GM12865 (cell line): ENCODE measurements around the gene FOXI1.
A peak's percentile ranks its signal among the peaks of the same experiment; 100 is the strongest.

Source experiments
- DNase-seq: peaks from one replicate; pipeline ENCODE4 v3.0.0; 2010; ENCODE audit warnings: low read depth
- H3K4me3 ChIP-seq: 2 replicates; pipeline ENCODE4 v1.5.1; 2011; ENCODE audit warnings: mild to moderate bottlenecking, low read depth, low read length, control low read depth
- TF ChIP-seq, protein P1 (sequence below): IDR thresholded peaks from 2 replicates; pipeline ENCODE4 v1.5.1; 2011; ENCODE audit warnings: low read length, control low read depth, low read depth, inconsistent platforms; ENCODE audit not compliant: insufficient read depth; ENCODE audit errors: missing control alignments

Gene FOXI1

DNA sequence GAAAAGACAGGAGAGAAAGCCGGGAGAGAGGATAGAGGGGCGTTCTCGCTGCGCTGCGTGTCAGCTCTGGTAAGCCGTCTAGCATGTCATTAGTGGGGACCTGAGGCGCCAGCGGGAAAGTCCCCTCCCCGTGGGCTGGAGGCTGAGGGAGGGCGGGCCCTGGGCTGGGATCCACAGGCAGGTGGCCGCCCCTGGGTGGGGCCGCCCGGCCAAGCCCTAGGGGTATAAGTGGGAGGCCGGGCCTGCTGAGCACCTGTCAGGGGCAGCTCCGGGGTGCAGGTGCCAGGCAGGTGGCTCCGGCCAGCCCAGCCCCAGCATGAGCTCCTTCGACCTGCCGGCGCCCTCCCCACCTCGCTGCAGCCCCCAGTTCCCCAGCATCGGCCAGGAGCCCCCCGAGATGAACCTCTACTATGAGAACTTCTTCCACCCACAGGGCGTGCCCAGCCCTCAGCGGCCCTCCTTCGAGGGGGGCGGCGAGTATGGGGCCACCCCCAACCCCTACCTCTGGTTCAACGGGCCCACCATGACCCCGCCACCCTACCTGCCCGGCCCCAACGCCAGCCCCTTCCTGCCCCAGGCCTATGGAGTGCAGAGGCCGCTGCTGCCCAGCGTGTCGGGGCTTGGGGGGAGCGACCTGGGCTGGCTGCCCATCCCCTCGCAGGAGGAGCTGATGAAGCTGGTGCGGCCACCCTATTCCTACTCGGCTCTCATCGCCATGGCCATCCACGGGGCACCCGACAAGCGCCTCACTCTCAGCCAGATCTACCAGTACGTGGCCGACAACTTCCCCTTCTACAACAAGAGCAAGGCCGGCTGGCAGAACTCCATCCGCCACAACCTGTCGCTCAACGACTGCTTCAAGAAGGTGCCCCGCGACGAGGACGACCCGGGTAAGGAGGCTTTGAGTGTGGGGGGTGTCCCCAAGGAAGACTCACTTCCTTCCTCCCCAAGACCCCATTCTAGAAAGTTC, at the start of gene FOXI1:
Gene FOXI1 (plus strand): TSS at position 256 of the 970 bp plus-strand sequence. CDS start 61 bp downstream, at position 317.
- H3K4me3 ChIP-seq, result no peak within 1 kb of the TSS
- TF ChIP-seq, protein P1, sequence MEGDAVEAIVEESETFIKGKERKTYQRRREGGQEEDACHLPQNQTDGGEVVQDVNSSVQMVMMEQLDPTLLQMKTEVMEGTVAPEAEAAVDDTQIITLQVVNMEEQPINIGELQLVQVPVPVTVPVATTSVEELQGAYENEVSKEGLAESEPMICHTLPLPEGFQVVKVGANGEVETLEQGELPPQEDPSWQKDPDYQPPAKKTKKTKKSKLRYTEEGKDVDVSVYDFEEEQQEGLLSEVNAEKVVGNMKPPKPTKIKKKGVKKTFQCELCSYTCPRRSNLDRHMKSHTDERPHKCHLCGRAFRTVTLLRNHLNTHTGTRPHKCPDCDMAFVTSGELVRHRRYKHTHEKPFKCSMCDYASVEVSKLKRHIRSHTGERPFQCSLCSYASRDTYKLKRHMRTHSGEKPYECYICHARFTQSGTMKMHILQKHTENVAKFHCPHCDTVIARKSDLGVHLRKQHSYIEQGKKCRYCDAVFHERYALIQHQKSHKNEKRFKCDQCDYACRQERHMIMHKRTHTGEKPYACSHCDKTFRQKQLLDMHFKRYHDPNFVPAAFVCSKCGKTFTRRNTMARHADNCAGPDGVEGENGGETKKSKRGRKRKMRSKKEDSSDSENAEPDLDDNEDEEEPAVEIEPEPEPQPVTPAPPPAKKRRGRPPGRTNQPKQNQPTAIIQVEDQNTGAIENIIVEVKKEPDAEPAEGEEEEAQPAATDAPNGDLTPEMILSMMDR, result no peak

DNA sequence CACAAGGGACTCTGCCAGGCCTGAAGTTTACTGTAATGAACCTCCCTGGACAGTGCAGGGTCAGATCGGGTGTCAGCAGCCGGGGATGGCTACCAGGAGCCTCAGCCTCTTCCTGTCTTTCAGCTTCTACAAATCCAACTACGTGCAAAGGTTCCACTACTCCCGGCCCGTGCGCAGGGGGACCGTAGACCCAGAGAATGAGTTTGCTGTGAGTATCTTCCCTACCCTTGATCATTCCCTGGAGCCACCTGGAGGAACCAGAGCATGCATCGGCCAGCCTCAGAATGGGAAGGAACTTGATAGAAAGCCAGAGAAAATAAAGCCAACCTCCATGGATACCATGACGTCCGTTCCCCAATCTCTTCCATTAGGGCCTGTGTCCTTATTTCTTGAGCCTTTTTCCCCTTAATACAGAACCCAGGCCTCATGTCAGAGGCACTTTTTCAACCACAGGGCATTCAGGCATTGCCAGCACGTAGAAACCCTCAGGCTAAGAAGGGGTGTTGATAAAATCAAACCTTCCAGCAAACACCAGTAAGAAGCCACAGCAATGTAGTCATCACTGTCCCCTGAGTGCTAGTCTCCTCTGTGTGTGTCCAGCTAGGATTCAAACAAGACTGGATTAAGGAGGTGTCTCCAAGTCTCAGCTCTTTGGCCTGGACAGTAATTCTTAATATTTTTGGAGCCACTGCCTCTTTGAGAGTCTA, 49.0 kb upstream of the FOXI1 start:
- TF ChIP-seq, protein P1, result no peak
- H3K4me3 ChIP-seq, result no peak overlapping the region
- no peak for DNase-seq

More for the DNA sequence above, at the start of gene FOXI1:
- DNase-seq, result no peak

DNA sequence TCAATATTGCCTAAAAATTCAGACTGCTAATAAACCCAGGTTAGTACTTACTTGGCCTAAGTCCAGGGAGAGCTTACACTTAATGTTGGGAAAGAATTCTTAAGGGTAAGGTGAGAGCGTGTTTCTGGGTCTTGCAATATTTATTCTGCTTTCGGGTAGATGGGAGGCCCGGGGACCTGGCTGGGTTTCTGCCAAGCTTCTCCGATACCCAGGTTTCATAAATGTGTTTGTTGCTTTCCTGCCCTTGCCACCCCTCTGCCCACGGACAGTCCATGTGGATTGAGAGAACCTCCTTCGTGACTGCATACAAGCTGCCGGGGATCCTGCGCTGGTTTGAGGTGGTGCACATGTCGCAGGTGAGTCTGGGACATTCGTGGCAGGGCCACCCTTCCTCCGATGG, 48.4 kb upstream of the FOXI1 start:
- no peak overlapping the region for H3K4me3 ChIP-seq
- TF ChIP-seq, protein P1, result no peak
- DNase-seq, result no peak

DNA sequence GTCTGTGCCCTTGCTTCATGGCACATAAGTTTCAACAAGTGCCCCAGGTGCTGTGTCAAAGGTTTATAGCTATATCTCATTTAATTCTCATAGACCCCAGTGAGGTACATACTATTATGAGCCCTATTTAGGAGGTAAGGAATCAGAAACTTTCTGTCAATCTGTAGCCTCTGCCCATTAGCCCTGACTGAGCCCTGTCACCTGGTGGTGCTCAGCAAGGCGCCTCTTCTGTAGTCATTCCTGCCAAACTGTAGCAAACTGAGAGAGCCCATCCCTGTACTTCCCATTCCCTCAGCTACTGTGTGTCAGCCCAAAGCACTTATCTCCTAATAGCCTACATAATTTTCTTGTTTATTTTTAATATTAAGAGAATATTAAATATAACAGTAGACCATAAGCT, 46.5 kb upstream of the FOXI1 start:
- no peak for DNase-seq
- TF ChIP-seq, protein P1, result no peak
- H3K4me3 ChIP-seq, result no peak overlapping the region

DNA sequence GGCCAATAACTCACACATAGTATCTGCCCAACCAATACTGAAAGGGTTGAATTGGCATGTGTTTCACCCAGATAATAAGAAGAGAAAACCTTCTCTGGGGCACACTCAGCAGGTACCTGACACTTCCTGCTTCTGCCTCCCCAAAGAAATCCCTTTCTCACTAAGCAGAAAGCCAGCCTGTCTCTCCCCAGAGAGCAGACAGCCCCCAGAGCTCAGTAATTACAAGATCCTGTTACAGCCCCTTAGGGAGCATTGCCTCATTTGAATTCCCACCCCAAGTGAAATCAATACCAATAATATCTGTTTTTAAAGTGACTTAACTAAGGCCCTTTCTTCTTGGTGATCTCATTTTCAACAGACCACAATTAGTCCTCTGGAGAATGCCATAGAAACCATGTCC, 38.5 kb upstream of the FOXI1 start:
- peak; percentile 42 for DNase-seq
- no peak overlapping the region for H3K4me3 ChIP-seq
- TF ChIP-seq, protein P1, result no peak

DNA sequence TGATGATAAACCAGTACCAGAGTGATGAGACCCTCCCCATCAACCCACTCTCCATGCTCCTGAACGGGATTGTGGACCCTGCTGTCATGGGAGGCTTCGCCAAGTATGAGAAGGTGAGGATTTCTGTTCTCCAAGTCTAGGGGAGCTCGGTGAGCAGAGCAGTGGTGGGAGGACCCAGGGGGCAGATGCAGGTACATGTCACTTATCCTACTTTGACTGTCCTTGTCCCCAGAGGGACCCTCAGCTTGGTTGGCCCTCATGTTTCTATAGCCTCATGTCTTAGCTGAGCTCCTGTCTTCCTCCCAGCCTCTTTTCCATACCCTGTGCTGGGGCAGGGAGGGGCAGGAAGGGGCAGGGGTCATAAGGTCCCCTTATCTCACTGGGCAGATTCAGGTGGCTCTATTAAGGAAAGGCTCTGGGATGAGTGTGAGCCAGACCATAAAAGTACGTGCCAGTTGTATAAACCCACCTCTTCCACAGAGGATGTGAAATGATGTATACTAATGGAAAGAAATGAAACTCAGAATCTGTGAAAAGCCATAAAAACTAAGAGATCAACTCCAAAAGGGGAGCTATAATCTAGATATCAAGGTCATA, 38.0 kb upstream of the FOXI1 start:
- TF ChIP-seq, protein P1, result no peak
- DNase-seq, result no peak
- H3K4me3 ChIP-seq, result no peak overlapping the region
